ENCODE measurements around the gene DPM1.

The DPM1 gene

DNA sequence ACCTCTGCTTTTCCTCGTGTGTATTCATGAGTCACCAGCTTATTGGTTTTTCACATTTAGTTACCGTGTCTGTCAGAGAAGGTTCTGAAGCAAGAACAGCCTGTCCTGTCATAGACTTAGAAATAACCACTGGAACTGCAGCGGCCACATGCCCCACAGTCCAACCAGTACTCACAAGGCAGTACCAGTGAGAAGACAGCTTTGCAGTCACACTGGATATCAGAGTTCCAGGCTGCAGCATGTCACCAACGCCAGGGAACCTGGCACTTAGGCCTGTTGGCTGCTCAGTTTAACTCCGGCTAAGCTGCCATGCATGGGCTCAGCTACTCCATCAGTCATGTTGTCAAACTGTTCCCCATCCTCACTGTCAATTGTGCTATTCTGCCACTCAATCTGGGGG, 67.2 kb downstream of the DPM1 start:
- TF ChIP-seq CTCF (IDR thresholded peaks at IDR 0.05; ENCODE audit: low read length) (no peak), EZH2 (IDR thresholded peaks at IDR 0.05; ENCODE audit: borderline replicate concordance, low read length) (no peak)
- no peaks in the 10 kb centered on the region for H3K9me3 ChIP-seq (ENCODE audit: low read length)
- H3K9me2 ChIP-seq (ENCODE audit: low read depth, low read length), result no peaks in the 10 kb centered on the region
- H3K4me2 ChIP-seq (ENCODE audit: low read length), result no peak overlapping the region
- H3K79me2 ChIP-seq (ENCODE audit: insufficient read depth, low read length), result no peaks in the 10 kb centered on the region
- H3K9ac ChIP-seq (ENCODE audit: low read length), result no peak overlapping the region
- H3K4me3 ChIP-seq (ENCODE audit: low read depth, low read length, poor library complexity, severe bottlenecking), result no peak overlapping the region
- H3K27me3 ChIP-seq (ENCODE audit: insufficient read depth, low read length), result no peaks in the 10 kb centered on the region
- H3K27ac ChIP-seq (ENCODE audit: low read depth, low read length, poor library complexity, severe bottlenecking), result peak overlapping the region; percentile 17
- no peaks in the 10 kb centered on the region for H4K20me1 ChIP-seq (ENCODE audit: insufficient read depth, low read length)
- H2AFZ ChIP-seq (ENCODE audit: low read length), result no peak overlapping the region
- no peaks in the 10 kb centered on the region; the same call in 1 of the 2 replicates for H3F3A ChIP-seq (ENCODE audit: insufficient read depth, low read length)
- H3K36me3 ChIP-seq (ENCODE audit: insufficient read depth, low read length), result peaks cover 74% of the 10 kb centered on the region
- H3K4me1 ChIP-seq (ENCODE audit: insufficient read depth, low read length, severe bottlenecking), result no peaks in the 10 kb centered on the region

- TF ChIP-seq CTCF (IDR thresholded peaks at IDR 0.05; ENCODE audit: low read length), result no peak
- no peak for TF ChIP-seq EZH2 (IDR thresholded peaks at IDR 0.05; ENCODE audit: borderline replicate concordance, low read length)
- H3K9ac ChIP-seq (ENCODE audit: low read length), result no peak overlapping the region
- no peaks in the 10 kb centered on the region for H3K27me3 ChIP-seq (ENCODE audit: insufficient read depth, low read length)
- H2AFZ ChIP-seq (ENCODE audit: low read length), result no peak overlapping the region
- H3K27ac ChIP-seq (ENCODE audit: low read depth, low read length, poor library complexity, severe bottlenecking), result no peak overlapping the region
- H3K9me2 ChIP-seq (ENCODE audit: low read depth, low read length), result no peaks in the 10 kb centered on the region
- no peaks in the 10 kb centered on the region; the same call in 1 of the 2 replicates for H3F3A ChIP-seq (ENCODE audit: insufficient read depth, low read length)
- H3K4me3 ChIP-seq (ENCODE audit: low read depth, low read length, poor library complexity, severe bottlenecking), result no peak overlapping the region
- no peaks in the 10 kb centered on the region for H3K4me1 ChIP-seq (ENCODE audit: insufficient read depth, low read length, severe bottlenecking)
- H3K79me2 ChIP-seq (ENCODE audit: insufficient read depth, low read length), result no peaks in the 10 kb centered on the region
- peaks cover 5% of the 10 kb centered on the region; the same call in 1 of the 2 replicates for H3K9me3 ChIP-seq (ENCODE audit: low read length)
- H4K20me1 ChIP-seq (ENCODE audit: insufficient read depth, low read length), result no peaks in the 10 kb centered on the region
- peaks cover 50% of the 10 kb centered on the region for H3K36me3 ChIP-seq (ENCODE audit: insufficient read depth, low read length)
- no peak overlapping the region for H3K4me2 ChIP-seq (ENCODE audit: low read length)
These were observed 70.8 kb downstream of the DPM1 start for GRCh38 chr20:50887576-50887975.

DNA sequence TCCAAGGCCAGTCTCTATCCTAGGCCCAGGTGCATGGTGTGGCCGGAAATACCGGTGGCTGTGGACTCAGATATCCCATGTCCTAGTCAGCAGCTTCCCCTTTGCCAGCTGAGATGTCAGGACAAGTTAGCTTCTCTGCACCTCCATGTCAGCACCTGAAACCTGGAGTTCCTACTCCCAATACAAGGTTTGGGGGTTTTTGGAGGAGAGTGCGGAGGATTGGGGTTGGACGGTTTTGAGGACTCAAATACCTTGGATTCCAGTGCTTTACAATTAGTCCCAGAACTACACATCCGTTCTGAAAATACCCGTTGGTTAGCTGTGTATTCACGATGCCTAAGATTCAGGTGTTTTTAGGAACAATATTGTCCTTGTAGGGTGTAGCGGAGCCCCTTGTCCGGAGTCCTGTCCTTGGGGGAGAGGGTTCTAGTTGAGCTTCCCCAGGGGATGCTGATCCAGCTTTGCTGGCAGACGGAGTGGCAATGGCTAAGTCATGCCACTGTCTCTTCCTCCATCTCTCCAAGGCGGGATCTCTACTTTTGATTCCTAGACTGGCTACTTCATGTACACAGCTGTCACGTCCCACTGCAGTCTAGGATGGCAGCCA, 72.0 kb downstream of the DPM1 start:
- H3F3A ChIP-seq (ENCODE audit: insufficient read depth, low read length), result no peaks in the 10 kb centered on the region; the same call in 1 of the 2 replicates
- no peak overlapping the region for H2AFZ ChIP-seq (ENCODE audit: low read length)
- H3K27ac ChIP-seq (ENCODE audit: low read depth, low read length, poor library complexity, severe bottlenecking), result no peak overlapping the region
- H3K9ac ChIP-seq (ENCODE audit: low read length), result no peak overlapping the region
- H3K36me3 ChIP-seq (ENCODE audit: insufficient read depth, low read length), result peaks cover 43% of the 10 kb centered on the region
- TF ChIP-seq CTCF (IDR thresholded peaks at IDR 0.05; ENCODE audit: low read length) (no peak), EZH2 (IDR thresholded peaks at IDR 0.05; ENCODE audit: borderline replicate concordance, low read length) (no peak)
- H3K9me3 ChIP-seq (ENCODE audit: low read length), result peaks cover 6% of the 10 kb centered on the region; the same call in 1 of the 2 replicates
- H3K9me2 ChIP-seq (ENCODE audit: low read depth, low read length), result no peaks in the 10 kb centered on the region
- no peaks in the 10 kb centered on the region for H3K79me2 ChIP-seq (ENCODE audit: insufficient read depth, low read length)
- H3K27me3 ChIP-seq (ENCODE audit: insufficient read depth, low read length), result no peaks in the 10 kb centered on the region
- no peak overlapping the region for H3K4me3 ChIP-seq (ENCODE audit: low read depth, low read length, poor library complexity, severe bottlenecking)
- H3K4me1 ChIP-seq (ENCODE audit: insufficient read depth, low read length, severe bottlenecking), result no peaks in the 10 kb centered on the region
- no peak overlapping the region for H3K4me2 ChIP-seq (ENCODE audit: low read length)
- no peaks in the 10 kb centered on the region for H4K20me1 ChIP-seq (ENCODE audit: insufficient read depth, low read length)
